Kidney capillary endothelial cell (primary cell): ENCODE measurements around the gene HIVEP3.

Source experiments
- DNase-seq: peaks from one replicate; pipeline ENCODE4 v3.0.0-alpha.2; 2018; ENCODE audit warnings: low spot score

The HIVEP3 gene

DNA sequence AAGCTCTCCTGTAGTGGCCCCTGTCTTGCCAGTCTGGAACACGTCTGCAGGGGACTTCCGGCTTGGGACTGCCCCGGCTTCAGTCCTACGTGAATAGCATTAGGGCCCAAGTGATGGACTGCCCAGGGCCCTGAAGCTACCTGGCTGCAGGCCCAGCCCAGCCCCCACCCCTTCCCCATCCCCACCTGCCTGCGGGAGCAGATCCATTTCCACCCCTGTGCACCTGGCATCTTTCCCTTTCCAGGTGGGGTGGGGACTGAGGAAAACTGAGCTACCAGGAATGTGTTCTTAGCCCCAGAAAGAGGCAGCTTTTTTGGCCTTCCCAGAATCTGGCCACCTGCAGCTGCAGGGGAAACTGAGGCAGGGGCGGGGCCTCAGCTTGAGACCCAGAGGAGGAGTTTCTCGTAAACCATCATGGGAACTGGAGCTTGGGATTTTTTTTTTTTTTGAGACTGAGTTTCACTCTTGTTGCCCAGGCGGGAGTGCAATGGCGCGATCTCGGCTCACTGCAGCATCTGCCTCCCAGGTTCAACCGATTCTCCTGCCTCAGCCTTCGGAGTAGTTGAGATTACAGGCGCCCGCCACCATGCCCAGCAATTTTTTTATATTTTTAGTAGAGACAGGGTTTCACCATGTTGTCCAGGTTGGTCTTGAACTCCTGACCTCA is 437.5 kb downstream of the HIVEP3 start:
- DNase-seq = no peak

DNA sequence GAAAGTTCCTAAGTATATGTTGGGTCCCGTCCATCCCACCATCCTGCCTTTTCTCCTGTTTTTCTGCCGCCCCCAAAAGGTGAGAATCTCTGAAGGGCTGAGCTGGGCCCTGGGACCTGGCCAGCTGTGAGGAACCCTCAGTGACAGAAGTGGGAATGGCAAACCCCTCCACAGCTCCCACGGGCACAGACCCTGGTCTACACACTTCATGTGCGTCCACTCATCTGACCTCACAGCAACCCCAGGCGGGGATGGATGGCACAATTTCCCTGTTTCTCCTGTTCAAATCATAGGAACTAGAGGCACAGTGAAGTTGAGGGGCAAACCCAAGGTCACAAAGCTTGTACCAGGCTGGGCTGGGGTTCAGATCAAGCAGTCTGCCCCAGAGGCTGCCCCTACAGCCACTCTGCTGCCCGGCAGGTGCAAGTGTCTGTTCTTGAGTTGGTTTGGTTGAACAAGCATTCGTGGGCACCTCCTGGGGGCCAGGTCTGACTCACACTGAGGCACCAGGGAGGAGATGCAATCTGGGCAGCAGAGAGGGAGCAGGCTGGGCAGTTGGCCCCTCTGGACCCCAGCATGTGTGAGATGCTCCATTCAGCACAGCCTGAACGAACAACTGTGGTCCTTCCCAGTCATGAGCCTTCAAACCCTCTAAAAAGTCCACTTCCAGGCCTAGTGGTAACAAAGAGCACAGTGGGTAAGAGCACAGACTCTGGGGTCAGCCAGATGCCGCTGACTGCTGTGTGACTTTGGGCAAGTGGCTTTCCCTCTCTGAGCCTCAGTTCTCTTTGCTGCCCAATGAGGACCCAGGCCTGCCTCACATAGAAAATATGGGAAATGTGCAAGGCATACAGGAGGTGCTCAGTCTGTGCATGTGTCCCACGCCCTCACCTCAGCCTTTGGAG is 438.3 kb downstream of the HIVEP3 start:
- DNase-seq = no peak

DNA sequence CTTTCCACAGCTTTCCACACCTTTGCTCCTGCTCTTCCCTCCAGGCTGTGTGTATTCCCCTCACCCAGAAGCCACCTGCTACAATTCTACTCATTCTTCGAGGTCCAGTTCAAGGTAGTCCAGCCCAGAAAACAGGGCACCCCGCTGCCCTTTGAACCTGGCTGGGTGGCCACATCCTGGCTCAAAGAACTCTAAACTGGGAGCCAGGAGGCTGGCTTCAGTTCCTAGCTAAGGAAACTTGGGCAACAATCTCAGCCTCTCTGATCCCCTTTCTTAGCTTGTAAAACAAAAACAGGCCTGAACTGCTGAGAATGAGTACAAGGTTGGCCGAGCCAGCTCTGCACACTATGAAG is 438.9 kb downstream of the HIVEP3 start:
- no peak for DNase-seq

DNA sequence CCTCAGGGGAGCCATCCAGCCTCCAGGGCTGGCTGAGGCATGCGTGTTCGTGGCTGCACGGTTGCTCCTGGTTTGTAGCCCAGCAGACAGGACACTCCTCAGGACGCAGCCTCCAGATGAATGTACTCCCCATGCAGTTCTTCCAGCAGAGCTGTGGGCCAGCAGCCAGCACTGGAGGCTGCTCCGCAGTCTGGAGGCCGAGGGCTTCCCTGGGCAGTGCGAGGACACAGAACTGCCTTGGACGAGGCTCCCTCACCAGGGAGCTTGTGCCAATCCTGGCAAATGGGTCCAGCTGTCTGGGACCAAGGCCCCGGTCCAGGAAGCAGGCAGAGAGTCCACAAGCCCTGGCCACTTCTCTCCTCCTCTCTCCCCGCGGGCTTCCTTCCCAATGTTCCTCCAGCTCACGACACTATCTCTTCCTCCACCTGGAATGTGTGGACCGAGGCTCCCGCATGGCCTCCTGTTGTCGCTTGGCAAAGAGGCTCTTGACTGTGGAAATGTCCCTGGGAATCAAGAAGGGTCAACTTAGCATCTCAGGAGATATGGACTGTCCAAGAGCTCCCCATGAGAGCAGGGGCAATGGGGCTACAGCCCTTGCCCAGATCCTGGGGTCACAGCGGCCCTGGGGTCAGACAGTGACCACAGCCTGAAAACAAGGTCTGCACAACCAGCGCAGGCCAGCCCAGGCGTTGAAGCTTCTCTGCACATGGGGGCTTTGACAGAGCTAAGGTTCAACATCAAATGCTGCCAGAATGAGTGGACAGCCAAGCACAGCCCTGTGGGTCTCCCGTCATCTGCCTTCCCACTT is 439.5 kb downstream of the HIVEP3 start:
- no peak for DNase-seq

DNA sequence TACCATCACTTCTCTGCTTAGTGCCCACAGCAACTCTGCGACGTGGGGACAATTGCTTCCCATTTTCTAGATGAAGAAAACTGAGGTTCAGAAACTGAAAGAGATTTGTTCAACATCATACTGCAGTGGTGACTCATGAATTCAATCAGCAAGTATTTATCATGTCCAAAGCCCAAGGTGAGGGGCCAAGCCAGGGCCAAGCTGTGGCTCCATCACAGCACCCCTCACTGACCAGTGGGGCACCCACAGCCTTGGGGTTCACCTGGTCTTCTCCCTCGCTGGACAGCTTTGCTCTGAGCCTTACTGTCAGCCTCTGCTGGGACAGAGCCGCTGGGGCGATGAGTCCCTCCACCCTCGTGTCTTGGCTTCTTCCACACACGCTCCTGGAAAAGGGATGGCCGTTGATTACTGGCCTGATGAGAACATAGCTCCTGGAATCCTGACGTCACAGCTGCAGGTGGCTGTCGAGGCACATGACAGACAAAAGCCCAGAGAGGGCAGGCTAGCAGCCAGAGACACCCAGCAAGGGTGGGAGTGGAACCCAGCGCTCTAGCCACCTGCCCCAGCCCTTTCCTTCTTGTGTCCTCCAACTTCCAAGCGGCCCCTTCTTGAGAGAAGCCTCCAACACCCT is 440.5 kb downstream of the HIVEP3 start:
- DNase-seq = no peak

DNA sequence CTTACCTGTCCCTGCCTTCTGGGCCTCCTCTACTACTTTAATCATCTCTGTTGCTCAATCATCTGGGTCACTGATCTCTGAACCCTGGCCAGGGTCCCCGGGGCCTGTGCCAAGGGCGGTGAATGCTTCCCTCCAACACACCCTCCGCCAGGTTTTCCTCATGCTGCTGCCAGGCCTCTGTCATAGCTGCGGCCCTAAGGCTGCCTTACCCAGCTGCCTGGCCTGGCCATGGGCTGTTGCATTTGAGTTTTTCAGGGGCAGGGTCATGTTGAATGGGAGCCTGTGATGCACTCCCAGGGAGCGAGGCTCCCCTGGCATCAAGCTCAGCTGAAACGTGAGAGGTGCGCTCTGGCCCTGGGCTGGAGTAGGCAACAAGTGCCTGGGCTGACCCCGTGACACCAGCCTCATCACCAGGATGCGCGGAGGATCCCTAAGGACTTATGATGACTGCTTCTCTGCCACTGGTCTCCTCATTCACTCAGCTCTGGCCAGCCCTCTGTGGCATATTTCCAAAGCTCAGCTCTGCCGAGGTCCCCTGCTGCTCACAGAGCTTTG is 441.8 kb downstream of the HIVEP3 start:
- no peak for DNase-seq

DNA sequence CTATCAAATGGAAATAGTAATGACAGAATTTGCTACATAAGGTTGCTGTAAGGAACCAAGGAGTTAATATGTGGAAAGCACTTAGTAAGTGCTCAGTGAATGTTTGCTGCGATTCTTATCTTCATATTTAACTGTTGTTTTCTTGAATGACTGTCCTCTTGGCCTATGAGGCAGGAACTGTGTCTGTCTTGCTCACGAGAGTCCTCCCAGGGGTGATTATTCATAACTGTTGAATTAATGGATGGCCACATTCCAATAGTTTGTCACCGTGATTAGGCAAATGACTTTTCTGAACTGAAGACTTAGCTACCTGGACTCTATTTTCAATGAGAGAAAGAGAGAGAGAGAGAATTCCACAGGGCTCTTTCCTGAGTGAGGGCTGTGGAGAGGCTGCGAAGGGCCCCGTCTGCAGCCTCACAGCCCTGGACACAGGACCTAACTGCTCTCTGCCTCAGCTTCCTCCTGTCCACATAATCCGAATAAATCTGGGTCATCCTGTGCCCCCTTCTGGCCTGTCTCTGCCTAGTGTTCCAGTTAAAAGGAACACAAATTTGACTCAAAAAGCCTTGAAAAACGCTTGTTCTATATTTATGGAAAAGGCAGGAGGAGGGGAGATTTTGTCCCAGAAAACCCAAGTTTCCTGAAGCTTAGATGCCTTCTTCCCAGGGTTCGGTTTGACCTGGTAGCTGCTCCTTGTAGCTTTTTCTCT is 442.7 kb downstream of the HIVEP3 start:
- no peak for DNase-seq

DNA sequence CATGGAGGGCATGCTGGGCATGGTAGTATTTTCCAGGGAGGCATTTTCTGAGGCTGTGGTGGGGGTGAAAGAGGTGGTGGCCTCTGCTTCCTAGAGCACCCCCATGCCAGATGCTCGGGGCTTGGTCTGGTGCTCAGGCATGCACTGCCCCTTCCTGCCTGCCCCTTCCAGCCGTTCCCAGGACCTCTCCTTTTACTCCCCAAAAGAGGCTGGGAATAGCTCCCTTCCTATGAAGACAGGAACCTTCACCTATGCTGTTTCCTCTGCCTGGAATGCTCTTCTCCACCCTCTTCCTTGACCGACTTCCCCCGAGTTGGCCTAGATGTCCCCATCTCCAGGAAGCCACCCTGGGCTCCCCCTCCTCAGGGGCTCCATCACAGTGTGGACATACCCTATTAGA is 443.4 kb downstream of the HIVEP3 start:
- no peak for DNase-seq

DNA sequence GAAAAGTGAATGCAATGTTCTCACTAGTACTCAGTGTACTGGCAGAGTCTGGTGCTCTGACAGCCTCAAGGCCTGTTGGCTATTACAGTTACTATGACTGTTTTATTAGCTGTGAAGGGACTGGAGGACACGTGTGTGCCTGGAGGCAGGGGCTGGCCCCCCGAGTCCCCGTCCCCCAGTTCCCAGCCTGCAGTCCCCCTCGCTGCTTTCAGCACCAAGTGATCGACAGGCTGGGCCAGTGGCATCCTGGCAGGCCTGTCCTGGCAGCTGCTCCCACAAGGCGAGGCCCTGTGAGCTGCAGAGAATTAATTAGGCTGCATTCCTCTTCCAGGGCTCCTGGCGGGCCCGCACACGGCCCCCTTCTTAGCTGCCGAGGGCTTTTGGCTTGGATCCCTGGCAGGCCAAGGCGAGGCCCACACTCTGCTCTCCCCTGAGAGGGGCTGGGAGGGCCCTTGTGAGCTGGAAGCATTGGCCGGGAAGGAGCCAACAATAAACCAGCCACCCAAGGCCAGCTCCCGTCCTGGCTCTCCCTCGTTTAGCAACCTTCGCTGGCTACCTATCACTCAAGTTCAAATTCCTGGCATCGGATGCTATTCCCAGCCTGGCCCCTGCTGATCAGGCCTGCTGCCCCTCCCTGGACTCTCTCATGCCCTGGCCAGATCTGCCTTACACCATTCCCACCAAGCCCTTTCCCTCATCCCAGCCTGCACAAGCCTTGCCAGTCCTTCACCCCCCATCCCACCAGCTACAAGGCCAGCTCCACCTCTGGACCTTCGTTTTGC is 444.0 kb downstream of the HIVEP3 start:
- no peak for DNase-seq

DNA sequence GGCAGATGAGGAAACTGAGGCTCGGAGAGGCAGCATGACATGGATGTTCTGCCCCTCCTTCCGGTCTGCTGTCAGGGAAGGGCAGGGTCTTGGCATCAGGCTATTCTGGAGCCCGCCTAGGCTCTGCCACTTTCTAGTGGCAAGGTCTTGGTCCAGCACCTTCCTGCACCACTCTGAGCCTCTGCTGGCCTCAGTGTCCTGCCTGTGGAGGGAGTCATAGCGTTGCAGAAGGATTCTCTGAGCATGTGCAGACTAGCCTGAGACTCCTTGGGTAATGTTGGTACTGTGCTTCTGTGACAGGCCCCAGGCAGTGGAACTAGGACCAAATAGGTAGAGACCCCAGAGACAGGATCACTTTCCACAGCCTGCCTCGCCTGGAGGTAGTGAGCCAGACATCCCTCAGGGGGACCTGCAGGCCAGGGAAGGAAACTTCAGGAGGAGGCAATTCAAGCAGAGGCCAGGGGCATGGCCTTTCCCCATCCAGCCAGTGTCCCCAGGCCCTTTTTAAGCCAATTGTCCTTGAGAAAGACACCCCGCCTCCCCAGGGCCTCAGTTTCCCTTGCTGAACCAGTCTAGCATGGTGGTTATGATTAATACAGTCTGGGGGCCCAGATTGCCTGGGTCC is 444.9 kb downstream of the HIVEP3 start:
- DNase-seq = no peak

DNA sequence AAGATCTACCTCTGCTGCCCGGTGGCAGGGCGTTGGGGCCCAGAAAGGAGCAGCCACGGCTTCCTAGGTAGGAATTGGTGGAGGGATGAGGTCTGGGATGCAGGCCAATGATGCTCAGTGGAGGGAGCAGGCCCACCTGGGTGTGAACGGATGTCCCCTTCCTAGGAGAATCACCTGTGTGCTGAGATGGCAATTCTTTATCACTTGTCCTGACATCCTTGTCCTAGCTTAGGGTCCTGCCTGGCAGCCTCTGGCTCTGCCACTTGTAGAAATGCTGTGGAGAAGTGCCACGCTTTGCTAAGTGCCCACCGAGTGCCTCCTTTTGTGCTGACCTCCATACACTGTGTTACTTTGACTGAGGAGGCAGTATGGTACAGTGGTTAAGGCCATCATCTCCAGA is 447.1 kb downstream of the HIVEP3 start:
- DNase-seq = no peak

DNA sequence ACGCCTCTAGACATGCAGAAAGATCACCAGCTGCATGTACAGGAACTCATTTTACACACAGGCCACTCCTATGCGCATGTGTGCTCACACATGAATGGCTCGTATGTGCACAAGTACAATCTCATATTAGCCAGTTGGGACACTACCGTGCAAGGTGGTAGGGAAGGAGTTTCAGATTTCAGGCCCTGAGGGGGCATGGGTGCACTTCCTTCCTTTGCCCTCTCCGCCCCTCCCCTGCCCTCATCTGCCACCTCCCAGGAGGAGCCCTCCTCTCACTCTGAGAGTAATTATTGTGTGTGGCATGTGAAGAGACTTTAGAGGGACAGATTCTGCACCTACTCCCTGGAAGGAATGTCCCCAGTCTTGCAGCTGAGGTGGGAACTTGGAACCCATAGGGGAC is 449.0 kb downstream of the HIVEP3 start:
- DNase-seq = no peak

DNA sequence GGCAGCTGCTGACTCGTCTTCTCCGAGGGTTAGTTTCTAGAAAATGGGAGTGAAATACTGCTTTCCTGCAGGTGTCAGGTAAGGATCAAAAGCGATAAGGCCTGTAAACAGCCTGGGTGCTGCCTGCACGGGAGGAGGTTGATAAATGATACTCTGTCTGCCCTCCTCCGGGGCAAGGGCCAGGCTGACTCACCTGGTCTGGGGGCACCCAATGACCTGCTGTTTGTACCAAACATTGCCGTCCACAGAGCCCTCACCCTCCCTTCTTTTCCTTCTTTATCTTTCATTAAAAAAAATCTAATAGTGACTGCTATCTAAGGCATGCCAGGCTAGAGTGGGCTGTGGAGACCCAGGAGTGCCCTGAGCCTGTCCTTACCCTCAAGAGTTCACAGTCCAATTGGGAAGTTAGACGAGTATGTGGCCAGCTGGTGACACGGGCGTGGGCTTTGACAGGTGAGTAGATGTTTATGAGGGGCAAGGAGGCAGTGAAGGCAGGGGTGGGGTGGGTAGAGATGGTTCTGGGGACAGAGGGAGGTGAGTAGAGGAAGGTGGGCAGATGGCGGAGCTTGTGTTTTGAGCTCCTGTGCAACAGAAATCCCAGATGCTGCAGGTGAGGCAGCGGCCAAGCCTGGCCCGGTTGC is 450.5 kb downstream of the HIVEP3 start:
- DNase-seq = no peak

DNA sequence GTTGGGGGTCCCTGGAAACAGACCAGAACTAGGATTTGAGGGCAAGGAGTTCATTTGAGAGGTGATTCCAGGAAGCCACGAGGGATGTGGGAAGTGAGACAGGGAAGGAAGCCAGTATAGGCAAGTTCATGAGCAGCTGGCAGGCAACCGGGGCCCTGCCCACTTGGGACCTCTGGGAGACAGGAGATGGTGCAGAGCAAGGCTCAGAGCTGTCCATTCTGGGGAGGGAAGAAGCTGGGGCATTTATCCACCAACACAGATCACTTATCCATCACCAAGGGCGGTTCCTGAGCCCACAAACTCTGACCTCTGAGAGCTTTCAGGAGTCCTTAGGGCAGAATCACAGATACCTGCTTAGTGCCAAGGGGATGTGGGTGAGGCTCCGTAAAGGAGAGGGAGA is 451.0 kb downstream of the HIVEP3 start:
- DNase-seq = no peak

DNA sequence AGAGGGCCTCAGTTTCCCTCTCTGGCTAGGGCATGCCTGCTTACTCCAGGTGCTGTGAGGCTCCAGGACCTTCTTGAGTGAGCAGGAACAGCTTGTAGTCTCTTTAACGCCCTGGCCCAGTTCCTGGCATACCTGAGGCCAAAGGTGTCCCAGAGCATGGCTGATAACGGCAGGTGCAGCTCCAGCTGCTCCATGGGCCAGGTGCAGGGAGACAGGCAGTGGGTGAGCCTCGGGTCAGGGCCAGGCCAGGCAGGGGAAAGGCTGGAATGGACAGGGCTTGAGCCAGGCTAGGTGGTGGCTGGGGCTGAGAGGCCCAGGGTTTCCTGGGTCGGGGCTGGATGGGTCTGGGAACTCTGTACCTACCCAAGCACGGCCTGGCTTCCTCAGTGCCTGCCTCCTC is 452.6 kb downstream of the HIVEP3 start:
- DNase-seq = no peak

DNA sequence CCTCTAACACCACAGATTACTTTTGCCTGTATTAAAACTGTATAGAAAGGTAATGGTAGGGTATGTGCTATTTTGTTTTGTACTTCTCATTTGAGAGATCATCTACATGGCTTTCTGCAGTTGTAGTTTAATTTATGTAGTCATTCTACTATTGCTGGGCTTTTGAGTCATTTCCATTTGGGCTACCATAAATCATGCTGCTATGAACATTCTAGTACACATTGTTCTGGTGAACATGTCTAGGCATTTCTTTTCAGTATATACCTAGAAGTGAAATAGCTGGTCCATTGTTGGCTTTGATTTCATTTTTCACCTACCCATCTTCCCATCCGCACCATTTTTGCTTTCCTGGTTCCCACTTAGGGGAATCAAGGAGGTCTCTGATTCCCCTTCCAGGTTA is 453.0 kb downstream of the HIVEP3 start:
- DNase-seq = no peak

DNA sequence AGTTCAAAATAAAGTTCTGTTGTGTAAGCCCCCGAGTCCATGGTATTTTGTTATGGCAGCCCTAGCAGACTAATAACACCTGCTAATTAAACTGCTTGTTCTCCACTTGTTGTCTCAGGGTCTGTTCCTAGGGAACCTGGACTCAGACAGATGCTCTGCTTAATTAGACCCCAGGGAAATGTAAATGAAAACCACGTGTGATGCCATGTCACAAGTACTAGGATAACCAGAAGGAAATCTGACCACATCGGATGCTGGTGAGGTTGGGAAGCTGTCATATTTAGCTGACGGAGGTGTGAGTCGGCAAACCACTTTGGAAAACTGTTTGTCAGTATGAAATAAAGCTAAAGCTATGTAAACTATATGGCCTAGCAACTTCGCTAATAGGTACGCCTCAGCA is 453.8 kb downstream of the HIVEP3 start:
- DNase-seq = no peak

DNA sequence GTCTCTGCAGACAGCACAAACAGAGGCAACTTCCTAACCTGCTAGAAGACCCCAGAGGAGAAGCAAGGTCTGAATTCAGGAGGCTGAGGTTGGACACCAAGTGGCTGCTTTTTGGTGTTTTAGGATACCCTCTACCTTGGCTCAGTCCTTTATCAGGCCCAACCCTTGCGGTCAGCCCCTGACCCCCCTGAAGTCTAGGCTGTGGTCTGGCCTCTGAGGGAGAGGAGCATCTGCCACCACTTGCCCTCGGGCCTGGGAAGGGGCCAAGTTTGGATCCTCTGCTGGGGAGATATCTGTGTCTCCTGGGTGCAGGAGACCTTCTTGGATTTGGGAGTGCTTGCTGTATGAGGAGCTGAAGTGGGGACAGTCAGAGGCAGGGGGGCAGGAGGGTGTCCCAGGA is 455.2 kb downstream of the HIVEP3 start:
- DNase-seq = no peak

DNA sequence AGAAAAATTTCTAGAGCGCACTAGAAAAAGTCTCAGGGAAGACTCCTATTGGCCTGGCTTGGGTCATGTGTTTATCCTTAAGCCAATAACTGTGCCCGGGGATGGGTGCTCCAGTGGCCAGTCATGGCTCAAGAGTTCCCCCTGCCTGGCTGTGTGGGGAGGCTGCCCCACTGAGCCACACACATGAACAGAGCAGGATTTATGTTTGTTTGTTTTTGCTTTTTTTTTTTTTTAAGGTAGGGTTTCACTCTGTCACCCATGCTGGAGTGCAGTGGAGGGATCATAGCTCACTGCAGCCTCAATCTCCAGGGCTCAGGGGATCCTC is 456.1 kb downstream of the HIVEP3 start:
- DNase-seq = no peak
